GM18873 (cell line): ENCODE results near the gene FBXL15.
A peak's percentile ranks its signal among the peaks of the same experiment; 100 is the strongest.

Experiments used
- ATAC-seq: cut with Tn5 transposase; IDR thresholded peaks from one replicate; pipeline ENCODE4 v1.9.1; 2021; ENCODE audit warnings: mild to moderate bottlenecking, moderate library complexity, moderate number of reproducible peaks; ENCODE audit not compliant: unreplicated experiment, low FRiP score

Gene FBXL15

DNA sequence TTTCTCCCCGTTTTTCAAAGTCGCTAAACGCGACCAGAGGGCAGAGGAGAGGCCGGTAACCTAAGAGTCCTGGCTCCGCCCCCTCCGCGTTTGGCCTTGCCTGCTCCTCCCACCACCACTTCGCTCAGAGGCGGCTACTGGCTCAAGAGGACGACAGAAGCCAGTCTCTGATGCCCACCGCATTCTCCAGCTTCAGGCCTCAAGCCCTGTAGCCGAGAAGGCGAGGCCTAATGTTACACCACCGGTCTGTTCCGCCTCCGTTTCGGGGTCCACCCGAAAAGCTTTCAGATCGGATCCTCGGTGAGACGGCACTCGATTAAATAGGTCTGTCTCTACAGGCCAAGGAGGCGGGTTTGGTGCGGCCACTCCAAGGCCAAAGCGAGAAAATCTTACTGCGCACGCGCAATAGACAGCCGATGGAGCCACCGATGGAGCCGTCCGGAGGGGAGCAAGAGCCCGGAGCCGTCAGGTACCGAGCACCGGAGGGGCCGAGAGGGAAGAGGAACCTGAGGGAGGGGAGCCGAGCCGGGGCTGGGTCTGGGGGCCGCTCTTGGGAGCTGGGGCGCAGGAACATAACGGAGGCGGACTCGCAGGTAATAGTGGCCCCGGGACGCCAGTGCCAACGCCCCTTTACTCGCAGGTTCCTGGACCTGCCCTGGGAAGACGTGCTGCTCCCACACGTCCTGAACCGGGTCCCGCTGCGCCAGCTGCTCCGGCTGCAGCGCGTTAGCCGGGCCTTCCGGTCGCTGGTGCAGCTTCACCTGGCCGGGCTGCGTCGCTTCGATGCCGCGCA lies at the start of gene FBXL15:
FBXL15 (plus strand) TSS at position 123 of the 793 bp plus-strand sequence; CDS start at position 417, 294 bp downstream.
- peak; percentile 67 for ATAC-seq

DNA sequence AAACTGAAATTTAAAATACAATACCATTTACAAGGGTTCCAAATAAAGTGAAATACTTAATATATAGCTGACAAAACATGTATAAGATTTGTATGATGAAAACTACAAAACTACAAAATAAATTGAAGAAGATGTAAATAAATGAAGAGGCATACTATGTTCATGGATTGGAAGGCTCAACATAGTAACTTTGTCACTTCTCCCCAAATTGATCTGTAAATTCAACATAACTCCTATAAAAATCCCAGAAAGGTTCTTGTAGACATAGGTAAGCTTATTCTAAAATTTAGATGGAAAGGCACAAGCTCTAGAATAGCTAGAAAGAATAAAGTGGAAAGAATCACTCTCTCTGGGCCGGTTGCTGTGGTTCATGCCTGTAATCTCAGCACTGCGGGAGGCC lies 49.3 kb upstream of the FBXL15 start:
- ATAC-seq, result no peak

- ATAC-seq, result no peak
Observed at GRCh38 chr10:102375250-102375649, 45.4 kb upstream of the FBXL15 start.

GRCh38 chr10:102375867-102376266 lies 44.8 kb upstream of the FBXL15 start:
- no peak for ATAC-seq

- no peak for ATAC-seq
Observed at GRCh38 chr10:102376901-102377300, 43.7 kb upstream of the FBXL15 start.

DNA sequence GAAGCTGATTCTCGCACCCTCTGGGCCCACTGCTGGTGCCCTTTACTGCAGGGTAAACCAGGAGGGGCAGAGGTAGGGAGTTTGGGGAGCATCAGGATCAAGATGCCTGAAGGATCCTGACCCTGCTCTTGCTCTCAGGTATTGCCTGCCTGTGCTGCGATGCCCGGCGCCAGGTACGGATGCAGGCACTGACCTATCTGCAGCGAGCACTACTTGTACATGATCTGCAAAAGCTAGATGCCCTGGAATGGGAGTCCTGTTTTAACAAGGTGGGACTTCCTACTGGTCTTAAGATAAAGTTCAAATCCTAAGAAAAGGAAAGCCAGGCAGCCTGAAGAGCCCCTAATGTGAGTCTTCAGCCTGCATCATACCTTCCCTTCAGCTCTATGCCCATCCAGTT lies 41.3 kb upstream of the FBXL15 start:
- no peak for ATAC-seq

DNA sequence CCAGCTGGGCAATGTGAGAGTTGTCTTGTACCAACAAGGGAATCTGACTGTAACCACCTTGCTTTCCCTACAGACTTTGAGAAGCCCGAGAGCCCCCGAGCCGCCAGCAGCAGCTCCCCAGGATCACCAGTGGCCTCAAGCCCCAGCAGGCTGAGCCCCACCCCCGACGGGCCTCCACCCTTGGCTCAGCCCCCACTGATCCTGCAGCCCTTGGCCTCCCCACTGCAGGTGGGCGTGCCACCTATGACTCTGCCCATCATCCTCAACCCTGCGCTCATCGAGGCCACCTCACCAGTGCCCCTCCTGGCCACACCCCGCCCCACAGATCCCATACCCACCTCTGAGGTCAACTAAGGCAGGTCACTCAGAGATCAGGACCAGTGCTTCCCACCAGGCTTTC lies 38.7 kb upstream of the FBXL15 start:
- no peak for ATAC-seq

DNA sequence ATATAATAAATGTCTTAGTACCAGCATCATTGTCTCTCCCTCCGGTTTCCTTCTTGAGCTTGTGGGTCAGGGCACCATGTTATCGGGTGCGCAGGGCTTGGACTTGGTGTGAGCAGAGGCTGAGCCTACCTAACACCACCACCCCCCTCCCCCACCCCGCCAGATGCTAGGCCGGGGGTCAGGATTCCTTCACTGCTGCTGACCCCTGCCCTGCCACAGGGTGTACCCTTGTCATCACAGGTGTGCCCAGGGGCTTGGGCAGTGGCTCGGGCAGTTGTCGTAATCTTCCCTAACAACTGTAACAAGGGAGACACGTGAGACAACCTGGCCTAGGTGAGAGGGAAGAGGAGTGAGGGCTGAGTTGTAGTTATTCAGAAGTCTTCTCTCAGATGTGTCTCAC lies 37.8 kb upstream of the FBXL15 start:
- ATAC-seq, result no peak

- ATAC-seq, result no peak
Observed at GRCh38 chr10:102384053-102384452, 36.6 kb upstream of the FBXL15 start.

DNA sequence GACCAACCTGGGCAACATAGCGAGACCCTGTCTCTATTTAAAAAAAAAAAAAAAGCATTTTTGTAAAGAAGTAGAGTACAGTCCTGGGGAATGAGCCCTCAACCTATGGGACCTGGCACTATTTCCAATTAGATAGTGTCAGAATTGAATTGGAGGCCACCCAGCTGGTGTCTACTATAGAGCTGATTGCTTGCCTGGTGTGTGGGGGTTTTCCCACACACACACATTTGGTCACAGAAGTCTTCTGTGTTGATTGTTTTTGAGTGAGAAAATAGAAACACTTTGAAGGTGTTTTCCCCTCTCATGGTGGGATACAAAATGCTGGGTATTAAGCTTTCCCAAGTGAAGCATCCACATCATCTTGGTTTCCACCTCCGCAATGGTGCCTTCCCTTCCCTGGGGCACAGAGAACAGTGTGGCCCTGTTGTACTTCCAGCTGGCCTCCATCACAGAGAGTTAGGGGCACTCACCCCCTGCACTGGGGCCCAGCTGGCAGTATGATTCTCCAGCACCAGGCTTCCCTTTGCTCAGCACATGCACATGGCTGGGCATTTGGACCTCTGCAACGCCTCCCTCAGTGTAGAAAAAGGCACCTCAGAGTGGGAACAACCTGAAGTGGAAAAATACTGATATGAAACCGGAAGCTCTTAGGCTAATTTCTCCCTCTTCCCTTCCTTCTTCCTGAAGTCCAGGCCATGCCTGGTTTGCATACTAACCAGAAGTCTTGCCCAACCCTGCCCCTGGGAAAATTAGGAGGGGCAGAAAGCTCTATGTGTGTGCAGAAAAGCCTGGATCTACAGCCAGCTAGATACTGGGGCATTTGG lies 35.8 kb upstream of the FBXL15 start:
- ATAC-seq, result no peak

DNA sequence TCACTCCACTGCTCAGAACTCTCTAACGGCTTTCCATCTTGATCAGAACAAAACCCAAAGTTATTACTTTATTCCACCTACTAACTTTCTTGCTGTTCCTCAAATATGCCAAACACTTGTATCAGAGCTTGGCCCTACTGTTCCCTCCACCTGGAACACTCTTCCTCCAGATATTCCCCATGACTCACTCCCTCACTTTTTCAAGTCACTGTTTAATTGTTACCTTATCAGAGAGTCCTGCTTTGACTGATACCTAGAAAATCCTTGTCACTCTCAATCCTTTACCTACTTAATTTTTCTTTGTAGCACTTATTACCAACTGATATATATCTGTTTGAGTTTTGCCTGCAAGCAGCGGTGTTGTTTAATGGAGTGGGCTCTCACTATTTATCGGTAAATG lies 30.7 kb upstream of the FBXL15 start:
- ATAC-seq, result no peak

DNA sequence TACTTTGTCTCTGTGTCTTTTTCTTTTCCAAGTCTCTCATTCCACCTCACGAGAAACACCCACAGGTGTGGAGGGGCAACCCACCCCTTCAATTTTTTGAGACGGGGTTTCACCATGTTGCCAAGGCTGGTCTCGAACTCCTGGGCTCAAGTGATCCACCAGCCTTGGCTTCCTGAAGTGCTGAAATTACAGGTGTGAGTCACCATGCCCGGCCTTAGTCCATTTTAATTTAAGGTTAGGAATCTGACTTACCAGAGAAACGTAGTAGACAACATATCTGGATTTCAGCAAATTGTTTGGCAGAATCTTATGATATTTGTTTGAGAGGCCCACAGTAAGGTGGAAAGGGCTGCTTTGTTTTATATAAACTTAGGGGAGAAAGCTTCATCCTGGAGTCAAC lies 28.3 kb upstream of the FBXL15 start:
- ATAC-seq, result no peak

DNA sequence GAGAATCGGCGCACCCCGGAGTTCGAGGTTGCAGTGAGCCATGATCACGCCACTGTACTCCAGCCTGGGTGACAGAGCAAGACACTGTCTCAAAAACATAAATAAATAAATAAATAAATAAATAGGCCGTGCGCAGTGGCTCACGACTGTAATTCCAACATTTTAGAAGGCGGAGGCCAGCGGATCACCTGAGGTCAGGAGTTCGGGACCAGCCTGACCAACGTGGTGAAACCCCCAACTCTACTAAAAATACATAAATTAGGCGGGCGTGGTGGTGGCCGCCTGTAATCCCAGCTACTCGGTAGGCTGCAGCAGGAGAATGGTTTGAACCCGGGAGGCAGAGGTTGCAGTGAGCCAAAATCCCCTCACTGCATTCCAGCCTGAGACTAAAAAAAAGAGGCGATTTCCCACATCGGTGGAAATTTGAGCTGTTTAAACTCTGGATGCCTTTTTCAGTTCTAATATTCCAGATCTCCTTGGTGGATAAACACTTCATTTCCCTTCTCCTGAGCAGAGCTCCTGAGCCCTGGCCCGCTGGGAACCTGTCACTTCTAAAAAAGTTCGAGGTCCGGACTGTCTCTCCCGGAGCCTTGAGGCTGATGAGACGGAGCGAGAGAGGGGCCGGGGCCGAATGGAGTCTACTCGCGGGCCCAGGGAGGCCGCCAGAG lies 27.1 kb upstream of the FBXL15 start:
- no peak for ATAC-seq

DNA sequence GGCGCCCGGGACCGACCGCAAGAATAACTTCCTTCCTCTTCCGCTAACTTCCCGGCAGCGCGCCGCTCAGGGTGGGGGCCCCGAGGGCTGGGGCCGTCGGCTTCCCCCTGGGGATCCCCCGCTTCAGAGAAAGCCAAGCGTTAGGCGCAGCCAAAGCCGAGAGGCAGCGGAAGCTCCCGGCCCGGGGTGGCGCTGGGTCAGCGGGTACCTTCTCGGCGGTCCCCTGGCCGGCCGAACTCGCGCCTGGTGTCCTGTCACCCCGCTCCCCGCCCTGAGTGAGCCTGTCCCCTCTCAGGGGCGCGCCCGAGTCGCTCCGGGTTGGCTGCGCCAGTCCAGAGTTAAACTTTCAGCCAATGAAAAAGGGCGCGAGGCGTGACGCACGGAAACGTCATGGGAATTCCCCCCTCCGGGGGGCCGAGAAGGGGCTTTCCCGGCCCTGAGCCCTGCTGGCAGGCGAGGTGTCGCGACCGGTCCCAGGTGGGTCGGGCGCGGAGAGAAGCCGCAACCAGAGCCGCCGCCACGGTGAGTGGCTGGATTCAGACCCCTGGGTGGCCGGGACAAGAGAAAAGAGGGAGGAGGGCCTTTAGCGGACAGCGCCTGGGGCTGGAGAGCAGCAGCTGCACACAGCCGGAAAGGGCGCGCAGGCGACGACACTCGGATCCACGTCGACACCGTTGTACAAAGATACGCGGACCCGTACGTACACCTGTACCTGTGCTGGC lies 26.4 kb upstream of the FBXL15 start:
- peak; percentile 77 for ATAC-seq

GRCh38 chr10:102394801-102395399 lies 25.7 kb upstream of the FBXL15 start:
- no peak for ATAC-seq

DNA sequence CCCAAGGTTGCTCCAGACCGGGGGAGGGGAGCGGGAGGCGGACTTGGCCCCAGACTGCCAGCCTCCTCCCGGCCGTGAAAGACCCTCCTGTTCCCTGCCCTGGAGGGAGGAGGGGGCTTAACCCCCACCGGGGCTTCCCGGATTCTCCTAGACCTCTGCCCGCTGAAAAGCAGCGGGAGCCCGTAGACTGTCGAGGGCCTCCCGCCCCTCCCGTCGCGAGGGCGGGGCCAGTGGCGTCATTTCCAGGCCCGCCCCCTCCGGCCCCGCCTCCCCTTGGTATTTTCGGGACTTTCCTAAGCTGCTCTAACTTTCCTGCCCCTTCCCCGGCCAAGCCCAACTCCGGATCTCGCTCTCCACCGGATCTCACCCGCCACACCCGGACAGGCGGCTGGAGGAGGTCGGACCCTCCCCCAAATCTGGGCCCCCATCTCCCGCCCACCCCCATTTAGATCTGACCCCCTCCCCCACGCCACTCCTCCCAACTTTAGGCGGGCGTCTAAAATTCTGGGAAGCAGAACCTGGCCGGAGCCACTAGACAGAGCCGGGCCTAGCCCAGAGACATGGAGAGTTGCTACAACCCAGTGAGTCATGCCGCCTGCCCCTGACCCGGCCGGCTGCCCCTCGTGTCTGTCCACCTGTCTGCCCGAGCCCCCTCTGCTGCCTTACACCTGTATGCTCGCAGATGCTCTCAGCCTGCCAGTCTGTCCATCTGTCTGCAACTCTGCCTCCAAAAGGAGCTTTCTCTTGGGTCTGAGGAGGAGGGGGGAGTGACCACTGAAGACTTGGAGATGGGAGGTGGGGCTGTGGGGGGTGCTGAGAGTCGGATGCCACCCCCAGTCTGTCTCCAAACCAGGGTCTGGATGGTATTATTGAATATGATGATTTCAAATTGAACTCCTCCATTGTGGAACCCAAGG lies 25.0 kb upstream of the FBXL15 start, which contains the start of gene NFKB2:
NFKB2 (plus strand) TSS at position 306 of the 917 bp plus-strand sequence; CDS start at position 561, 255 bp downstream.
- no peak for ATAC-seq

GRCh38 chr10:102396317-102396650 lies 24.4 kb upstream of the FBXL15 start:
- no peak for ATAC-seq

GRCh38 chr10:102396730-102397151 lies 23.9 kb upstream of the FBXL15 start:
- no peak for ATAC-seq
